HS-5 (cell line): ENCODE data around the gene TMEM271.

ENCODE experiments used
- DNase-seq: peaks from one replicate; pipeline ENCODE4 v3.0.0-alpha.2; 2012; ENCODE audit warnings: low read depth

The TMEM271 gene, protein sequence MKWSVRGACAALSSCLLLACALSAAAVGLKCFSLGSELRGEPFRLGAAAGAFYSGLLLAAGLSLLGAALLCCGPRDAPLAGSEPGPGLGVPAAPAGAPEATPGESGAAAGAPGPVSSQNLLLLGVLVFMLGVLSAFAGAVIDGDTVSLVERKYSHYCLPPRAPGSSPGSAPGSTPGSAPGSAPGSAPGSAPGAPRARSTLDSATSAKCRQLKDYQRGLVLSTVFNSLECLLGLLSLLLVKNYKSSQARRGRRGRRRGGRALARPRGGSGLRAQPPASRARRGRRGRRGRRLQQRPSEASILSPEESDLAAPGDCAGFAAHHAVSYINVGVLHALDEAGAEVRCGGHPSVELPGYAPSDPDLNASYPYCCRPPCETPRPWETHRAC

DNA sequence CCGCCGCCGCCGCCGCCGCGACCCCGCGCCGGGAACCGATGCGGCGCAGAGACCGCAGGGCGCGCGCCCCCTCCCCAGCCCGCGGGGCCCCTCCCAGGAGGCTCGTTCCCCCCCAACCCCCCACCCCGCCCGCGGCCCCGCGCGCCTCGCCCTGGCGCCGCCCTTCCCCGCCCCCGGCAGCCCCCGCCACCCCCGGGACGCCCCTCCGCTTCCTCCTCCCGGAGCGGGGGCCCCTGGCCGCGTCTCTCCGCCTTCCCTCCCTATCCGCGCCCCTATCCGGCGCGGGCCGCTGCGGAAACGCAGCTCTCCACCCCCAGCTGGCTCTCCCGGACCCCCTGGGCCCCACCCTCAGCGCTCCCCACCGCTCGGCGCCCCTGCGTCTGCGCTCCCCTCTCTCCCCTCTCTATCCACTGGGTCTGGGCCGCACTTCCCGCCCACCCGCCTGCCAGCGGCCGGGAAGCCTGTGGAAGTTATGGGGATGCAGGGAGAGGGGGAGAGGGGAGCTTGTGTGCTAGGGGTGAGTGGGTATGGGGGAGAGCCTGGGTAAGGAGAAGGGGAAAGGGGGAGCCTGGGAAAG lies at the start of gene TMEM271:
Gene TMEM271, minus strand, starts transcription at position 51 of the 577 bp plus-strand sequence. CDS start 233 bp downstream, outside the sequence.
- DNase-seq: no peak

DNA sequence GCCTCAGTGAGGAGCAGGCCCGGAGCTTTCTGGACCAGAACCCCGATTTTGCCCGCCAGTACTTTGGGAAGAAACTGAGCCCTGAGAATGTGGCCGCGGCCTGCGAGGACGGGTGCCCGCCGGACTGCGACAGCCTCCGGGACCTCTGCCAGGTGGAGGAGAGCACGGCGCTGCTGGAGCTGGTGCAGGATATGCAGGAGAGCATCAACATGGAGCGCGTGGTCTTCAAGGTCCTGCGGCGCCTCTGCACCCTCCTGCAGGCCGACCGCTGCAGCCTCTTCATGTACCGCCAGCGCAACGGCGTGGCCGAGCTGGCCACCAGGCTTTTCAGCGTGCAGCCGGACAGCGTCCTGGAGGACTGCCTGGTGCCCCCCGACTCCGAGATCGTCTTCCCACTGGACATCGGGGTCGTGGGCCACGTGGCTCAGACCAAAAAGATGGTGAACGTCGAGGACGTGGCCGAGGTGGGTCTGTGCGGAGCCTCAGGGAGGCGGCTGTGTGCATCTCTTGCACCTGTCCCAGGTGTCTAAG lies 49.6 kb upstream of the TMEM271 start:
- no peak for DNase-seq

DNA sequence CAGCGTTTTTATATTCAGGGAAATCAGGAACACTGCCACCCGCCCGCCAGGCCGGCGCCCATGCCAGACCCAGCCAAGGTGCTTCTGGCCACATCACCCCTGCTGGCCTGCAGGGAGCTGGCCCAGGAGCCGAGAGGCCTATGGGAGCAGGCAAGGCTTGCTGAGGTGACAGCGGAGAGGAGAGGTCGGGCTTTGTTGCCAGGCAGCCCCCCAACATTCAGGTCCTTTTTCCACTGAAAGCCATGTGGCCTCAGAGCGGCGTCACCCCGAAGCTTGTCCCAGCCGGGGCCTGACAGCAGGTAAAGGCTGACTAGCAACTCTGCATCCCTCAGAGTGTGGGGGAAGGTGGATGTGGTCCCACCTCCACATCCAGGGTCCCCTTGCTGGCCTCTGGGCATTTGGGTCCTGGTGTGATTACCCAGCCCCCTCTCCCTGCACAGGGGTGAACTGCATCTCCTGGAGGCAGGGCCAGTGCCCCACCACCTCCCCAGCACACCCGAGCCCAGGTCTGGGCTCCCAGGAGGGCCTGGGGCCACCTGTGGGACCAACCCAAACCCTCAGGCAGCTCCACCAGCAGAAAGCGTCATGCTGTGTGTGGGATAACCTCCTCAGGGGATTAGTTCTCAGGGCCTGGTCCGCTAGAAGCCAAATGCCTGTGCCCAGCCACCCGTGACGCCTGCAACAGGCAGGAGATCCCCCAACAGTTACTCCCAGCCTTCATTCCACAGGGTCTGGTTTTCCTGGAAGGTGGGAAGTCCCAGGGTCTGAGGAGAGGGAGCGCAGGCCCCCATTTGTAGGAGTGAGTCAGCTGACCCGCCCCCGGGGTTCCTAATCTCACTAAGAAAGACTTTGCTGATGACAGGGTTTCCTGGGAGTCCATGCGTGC lies 48.9 kb upstream of the TMEM271 start, which contains the start of gene PDE6B:
Gene PDE6B, plus strand, starts transcription at position 869 of the 886 bp plus-strand sequence. CDS start 54 bp downstream, outside the sequence.
- DNase-seq: no peak

DNA sequence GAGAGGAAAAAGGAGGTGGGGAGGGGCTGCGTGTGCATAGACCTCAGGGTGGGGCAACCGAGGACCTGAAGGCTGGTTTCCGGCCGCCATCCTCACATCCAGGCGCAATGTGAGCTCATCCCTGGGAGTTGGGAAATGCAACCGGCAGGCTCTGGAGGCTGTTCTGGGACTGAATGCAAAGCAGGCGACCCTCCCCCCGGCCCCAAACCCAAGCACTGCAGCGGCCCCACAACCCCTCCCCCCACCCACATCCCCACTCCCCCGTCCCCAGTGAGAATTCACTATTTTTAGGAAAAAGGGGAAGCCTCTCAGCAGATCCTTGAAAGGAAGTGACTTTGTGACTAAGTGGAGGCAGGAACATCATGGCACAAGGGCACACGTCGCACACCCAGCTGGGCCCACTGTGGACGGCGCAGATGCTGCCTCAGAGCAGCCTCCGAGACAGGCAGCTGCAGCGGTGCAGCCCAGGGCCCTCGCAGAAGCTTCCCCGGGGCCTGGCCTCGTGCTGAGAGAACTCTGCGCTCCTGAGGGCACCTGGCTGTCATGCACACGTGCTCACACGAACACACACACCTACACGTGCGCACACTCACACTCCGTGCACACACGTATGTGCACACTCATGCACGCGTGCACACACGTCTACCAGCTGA lies 47.9 kb upstream of the TMEM271 start:
- DNase-seq: no peak

DNA sequence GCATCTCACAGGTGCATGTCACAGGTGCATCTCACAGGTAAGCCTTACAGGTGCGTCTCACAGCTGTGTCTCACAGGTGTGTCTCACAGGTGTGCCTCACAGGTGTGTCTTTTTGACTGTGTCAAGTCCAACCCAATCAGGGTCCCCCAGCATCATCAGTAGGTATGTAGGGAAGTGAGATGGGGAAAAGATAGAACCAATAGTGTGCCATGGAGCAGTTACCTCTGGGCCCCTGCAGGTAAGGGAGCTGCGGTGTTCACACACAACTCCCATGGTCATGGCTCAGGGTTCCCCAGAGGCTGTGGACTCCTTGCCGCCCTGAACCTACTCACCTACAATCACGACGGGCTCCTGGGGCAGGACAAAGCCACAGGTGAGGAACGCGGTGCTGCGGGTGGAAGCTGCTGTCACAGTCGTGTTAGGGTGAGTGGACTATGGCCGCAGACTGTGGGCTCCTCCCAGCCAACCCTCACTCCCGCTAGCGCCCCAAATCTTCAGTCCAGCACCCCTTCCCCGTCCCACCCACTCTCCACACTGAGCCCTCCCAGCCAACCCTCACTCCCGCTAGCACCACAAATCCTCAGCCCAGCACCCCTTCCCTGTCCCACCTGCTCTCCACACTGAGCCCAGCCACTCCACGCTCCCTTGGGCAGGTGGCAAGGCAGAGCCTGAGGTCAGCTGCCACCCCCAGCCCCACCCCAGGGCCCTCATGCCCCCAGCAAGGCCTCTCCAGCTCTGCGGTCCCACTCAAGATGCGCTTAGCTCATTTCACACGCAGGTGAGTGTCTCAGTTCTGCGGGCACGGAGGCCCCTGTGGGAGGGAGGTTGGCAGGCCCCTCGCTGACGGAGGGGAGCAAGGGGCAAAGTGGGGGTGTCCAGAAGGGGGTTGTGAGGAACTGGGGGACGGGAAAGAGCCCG lies 47.2 kb upstream of the TMEM271 start:
- DNase-seq: no peak

DNA sequence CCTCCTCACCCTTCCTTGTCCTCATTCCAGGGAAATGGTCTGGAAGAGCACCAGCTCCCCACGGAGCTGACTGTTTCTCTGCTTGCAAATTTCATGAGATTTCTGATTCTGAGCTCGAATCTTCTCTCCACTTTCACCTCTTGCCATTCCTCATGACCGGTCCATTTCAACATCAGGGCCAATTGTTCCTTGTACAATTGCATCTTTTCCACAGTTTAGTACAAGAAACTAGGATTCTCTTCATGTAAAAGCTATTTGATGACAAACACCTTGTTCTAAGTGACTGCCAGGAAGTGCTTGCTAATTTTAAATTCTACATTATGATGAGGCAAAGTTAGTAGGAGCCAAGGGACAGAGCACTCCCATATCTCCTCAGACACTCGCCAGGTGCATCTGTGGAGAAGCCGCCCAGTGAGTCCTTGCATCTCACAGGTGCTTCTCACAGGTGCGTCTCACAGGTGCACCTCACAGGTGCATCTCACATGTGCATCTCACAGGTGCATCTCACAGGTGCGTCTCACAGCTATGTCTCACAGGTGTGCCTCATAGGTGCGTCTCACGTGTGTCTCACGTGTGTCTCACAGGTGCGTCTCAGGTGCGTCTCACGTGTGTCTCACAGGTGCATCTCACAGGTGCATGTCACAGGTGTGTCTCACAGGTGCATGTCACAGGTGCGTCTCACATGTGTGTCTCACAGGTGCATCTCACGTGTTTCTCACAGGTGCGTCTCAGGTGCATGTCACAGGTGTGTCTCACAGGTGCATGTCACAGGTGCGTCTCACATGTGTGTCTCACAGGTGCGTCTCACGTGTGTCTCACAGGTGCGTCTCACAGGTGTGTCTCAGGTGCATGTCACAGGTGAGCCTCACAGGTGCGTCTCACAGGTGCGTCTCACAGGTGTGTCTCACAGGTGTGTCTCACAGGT lies 46.2 kb upstream of the TMEM271 start:
- no peak for DNase-seq

DNA sequence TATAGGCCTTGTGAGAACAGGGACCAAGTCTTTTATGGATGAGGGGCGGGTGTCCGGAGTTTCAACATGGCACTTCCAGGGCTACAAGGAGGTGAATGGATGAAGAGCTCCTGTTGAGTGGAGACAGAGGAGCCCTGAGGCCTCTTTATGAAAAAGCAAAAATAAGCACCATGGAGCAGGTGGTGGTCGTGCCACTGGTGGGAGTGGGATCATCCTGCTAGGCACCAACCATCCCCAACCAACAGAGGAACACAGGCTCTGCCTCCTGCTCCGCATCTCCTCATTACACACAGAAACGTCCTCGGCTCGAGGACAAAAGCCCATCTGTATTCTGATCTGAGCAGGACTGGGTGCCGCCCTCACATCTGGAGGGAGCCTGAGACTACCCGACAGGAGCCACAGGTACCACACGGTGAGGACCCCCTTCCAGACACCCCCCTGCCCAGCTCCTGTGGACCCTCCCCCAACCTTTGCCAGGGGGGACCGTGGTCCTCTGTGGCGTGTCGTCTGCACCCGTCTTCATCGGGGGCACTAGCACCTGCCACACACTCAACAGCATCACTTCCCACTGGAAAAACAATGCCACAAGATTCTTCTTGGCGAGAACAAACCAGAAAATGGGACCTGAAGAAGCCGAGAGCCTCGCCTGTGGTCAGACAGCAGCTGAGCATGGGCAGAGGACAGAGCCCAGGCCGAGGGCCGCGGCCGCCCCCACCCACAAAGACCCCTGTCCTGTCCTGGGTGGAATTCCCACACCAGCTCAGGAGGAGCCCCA lies 45.4 kb upstream of the TMEM271 start:
- no peak for DNase-seq

DNA sequence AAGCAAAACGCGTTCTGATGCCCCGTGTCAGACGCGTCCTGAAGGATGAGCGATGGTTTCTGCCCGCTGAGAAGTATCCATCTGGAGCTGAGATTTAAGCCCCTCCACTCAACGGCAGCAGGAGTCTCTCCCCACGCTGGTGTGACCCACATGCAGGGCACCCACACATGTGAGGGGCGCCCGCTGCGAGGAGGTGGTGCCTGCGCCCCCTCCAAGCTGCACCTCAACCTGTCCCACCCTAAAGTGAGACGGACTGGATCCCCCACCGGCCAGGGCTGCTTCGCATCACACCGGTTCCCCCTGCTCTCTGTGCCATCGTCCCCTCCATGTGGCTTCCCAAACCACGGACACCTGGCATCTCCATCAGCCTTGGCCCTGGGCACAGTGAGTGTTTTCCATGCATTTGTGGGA lies 44.8 kb upstream of the TMEM271 start:
- DNase-seq: no peak

DNA sequence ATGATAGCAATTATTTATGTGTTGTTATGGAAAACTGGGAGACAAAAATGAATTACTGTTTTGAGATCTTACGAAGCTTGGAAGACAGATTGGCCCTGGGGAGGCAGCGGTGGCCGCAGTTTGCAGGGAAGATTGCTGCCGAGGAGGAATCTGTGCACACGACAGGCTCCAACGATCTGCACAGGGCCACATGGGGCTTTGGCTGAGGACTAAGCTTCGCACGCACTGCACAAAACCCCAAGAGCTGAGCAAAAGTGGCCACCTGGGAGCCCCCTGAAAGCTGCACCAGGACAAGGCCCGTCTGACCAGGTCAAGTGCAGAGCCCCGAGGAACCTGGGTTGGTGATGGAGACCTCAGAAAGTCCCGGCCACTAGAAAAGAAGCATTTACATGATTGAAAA lies 44.1 kb upstream of the TMEM271 start:
- DNase-seq: no peak

DNA sequence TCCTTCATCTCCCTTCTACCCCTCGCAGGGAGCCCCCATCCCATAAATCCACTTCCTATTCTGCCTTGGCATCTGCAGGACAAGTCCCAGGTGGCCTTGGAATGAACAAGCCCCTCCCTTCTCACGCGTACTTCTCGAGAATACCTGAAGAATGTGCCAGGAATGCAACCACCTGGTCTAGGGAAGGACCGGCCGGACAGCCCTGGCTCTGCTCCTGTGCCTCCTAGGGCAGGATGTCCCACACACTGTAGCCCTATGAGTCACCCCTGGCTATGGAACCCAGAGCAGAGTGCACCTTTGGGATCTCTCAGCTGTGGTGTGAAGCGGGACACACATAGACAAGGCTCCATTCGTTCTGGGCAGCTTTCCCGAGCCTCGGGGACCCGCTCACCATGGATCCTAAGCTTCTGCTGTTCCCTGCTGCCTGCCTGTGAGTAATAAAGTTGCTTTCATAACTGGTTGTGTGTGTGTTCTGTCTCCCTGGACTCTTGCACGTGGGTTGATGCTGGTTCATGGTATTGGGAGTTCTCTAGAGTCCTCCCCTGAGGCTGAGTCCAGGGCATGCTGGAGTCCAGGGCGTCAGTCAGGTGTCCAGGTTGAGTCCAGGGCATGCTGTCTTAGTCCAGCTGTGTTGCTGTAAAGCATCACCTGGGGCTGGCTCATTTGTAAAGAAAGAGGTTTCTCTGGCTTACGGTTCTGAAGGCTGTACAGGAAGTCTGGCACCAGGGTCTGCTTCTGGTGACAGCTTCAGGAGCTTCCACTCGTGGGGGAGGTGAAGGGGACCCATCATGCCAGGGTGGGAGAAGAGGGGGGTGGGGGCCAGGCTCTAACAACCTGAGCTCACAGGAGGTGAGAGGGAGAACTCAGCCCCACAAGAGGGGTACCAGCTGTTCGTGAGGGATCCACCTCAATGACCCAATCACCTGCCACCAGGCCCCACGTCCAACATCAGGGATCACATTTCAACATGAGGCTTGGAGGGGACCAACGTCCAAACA lies 41.8 kb upstream of the TMEM271 start:
- no peak for DNase-seq

DNA sequence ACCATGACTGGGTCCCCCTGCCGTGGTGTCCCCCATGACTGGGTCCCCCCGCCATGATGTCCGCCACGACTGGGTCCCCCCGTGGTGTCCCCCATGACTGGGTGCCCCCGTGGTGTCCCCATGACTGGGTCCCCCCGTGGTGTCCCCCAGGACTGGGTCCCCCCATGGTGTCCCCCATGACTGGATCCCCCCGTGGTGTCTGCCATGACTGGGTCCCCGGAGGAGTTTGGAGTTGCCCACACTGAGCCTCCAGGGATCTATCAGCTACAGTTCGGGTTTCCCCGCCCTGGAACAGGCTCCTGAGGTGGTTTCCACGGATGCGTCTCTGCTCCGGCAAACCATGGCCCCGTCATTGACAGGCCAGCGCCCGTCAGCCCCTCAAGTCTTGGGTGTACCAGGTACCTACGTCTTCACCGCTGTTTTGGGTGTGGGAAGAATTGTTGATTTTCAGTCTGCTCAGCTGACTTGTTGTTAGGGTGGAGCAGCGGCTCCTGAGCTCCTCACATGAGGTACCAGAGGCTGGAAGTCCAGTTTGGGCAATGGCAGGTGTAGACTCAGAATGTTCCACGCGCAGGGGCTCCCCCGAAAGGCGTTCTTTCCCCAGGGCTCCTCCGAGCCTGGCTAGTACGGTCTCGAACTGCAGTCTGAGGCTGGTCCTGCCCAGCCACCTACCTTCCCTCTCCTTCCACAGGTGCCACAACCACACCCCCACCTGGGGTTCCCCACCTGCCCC lies 41.0 kb upstream of the TMEM271 start:
- DNase-seq: no peak

DNA sequence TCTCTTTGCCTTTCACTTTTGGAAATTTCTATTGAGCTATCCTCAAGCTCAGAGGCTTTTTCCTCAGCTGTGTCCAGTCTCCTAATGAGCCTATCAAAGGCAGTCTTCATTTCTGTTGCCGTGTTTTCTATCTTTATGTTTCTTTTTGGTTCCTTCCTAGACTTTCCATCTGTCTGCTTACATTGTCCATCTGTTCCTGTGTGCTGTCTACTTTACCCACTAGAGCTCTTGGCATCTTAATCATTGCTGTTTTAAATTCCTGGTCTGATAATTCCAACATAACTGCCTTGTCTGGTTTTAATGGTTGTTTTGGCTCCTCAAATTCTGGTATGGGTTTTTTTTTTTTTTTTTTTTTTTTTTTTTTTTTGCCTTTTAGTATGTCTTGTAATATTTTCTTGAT lies 40.0 kb upstream of the TMEM271 start:
- DNase-seq: no peak

DNA sequence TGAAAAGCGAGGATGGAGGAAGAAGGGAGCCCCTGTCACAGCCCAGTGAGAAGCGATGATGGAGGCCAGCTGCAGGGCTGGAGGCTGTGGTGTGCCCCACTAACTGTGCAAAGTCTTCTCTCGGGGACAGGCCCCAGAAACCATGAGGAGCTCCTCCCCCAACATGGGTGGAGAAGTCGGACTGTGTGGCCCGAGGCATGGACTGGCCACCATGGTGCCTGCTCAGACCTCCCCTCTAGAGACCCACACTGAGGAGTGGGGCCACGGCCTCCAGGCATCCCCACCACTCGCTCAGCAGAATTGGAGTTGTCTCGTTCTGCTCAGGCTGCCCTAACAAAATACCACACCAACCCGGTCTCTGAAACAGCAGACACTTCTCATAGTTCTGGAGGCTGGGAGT lies 37.0 kb upstream of the TMEM271 start:
- DNase-seq: no peak

DNA sequence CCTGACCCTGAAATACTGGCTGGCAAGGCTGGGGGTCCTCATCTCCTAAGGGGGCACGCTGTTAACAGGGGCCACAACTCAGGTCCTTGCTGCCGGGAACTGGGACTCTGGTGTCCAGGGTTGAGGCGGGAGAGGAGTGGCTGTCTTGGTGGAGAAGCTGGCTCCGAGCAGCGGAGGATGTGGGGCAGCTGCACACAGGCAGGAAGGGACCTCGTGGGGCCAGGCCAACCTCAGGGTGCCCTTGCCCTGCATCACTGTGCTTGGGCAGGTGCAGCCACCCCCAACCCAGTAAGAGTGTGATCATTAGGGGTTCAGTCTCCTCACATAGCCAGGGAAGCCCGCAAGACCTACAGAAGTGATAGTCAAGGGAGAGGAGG lies 36.6 kb upstream of the TMEM271 start:
- no peak for DNase-seq

DNA sequence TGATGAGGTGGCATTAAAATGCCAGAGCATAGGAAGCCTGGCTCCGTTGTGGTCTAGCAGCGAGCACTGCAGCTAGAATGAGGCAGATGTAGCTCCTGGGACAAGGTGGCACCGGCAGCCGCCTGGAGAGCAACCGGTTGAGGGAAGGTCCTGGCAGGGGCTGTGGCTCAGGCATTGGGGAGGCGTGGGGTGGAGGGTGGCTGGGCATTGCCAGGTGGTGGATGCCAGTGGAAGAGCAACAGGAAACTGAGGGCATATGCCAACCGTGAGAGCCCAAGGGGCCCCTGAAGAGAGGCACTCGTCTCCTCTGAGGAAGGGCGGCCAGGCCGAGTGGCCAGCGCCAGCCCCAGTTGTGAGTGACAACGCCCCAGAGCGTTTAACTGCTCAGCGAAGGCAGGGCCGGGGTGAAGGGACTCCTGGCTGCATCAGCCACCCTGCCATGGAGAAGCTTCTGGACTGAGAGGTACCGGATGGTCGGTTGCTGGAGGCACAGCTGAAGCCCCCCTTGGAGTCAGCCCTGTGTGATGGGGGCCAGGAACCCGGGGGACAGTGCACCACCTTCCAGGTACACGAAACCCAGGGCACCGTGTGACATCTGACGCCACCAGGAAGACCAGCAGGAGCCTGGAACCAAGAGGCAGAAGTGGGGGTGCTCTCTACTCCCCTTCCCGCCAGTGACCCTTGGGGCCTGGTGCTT lies 36.1 kb upstream of the TMEM271 start:
- no peak for DNase-seq
